ENCODE measurements around the gene COPS3.
"Not testable (repeated sequence)": the region's sequence is repeated elsewhere in the genome, so short reads cannot be mapped to it uniquely, and the experiment has no call there.

COPS3 gene

DNA sequence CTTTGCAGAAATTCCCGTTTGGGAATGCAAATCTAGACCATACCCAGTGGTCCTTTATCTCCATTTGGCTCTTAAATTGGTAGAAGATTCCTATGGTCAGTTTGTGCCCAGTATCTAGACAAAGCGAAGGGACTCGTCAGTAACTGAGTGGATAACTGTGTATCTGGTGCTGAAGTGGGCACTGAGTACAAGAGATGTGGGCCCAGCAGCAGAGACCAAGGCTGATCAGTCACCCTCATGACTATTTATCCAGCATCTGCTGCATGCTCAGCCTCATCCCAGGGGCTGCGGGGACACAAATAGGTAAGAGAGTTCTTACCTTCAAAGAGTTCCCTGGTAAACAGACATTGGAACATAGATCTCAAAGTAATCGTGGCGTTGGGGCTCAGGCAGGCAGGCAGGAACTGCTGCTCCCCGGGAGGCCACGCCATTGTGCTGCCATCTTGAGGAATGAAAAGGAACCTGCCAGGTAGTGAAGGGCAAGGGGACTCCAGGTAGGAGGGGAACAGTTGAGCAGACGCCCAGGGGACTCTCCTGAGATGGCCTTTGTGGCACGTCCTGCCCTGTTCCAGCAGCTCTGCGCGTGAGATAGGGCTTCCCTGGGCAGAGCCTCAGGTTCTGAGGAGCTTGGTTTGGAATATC is 32.4 kb upstream of the COPS3 start:
- intact Hi-C loops (cut with micrococcal nuclease) = loop anchor here (5.0 kb wide), 1 partner anchor 311 kb away; no protein-coding TSS in a partner anchor

GRCh38 chr17:17309356-17309755 is 28.3 kb upstream of the COPS3 start:
- H3K9me3 Mint-ChIP-seq = no peaks in the 10 kb centered on the region
- no peak overlapping the region for H3K4me3 Mint-ChIP-seq
- intact Hi-C loops (cut with micrococcal nuclease) = no loop called here
- peaks cover 5% of the 10 kb centered on the region for H3K27me3 Mint-ChIP-seq
- H3K4me1 Mint-ChIP-seq (ENCODE audit: low read depth) = peaks cover 32% of the 10 kb centered on the region
- no peaks in the 10 kb centered on the region for H3K36me3 Mint-ChIP-seq (ENCODE audit: low read depth)
- no peak overlapping the region for H3K27ac Mint-ChIP-seq

More for the DNA sequence above, 32.4 kb upstream of the COPS3 start:
- Mint-ChIP-seq H3K36me3 (ENCODE audit: low read depth) (no peaks in the 10 kb centered on the region), H3K27ac (no peak overlapping the region), H3K9me3 (no peaks in the 10 kb centered on the region), H3K4me1 (ENCODE audit: low read depth) (peaks cover 3% of the 10 kb centered on the region), H3K4me3 (no peak overlapping the region), H3K27me3 (no peaks in the 10 kb centered on the region)

- Mint-ChIP-seq H3K4me3 (no peak overlapping the region), H3K27me3 (peaks cover 19% of the 10 kb centered on the region), H3K36me3 (ENCODE audit: low read depth) (no peaks in the 10 kb centered on the region), H3K27ac (peak overlapping the region; percentile 66), H3K4me1 (ENCODE audit: low read depth) (peaks cover 36% of the 10 kb centered on the region), H3K9me3 (no peaks in the 10 kb centered on the region)
- intact Hi-C loops (cut with micrococcal nuclease) = no loop called here
These were observed 24.3 kb upstream of the COPS3 start for GRCh38 chr17:17305281-17305801.

GRCh38 chr17:17304521-17304985 is 23.5 kb upstream of the COPS3 start:
- peaks cover 23% of the 10 kb centered on the region for H3K27me3 Mint-ChIP-seq
- no peaks in the 10 kb centered on the region for H3K36me3 Mint-ChIP-seq (ENCODE audit: low read depth)
- H3K27ac Mint-ChIP-seq = peak overlapping the region; percentile 22
- peaks cover 36% of the 10 kb centered on the region for H3K4me1 Mint-ChIP-seq (ENCODE audit: low read depth)
- H3K9me3 Mint-ChIP-seq = no peaks in the 10 kb centered on the region
- H3K4me3 Mint-ChIP-seq = no peak overlapping the region
- intact Hi-C loops (cut with micrococcal nuclease) = no loop called here

DNA sequence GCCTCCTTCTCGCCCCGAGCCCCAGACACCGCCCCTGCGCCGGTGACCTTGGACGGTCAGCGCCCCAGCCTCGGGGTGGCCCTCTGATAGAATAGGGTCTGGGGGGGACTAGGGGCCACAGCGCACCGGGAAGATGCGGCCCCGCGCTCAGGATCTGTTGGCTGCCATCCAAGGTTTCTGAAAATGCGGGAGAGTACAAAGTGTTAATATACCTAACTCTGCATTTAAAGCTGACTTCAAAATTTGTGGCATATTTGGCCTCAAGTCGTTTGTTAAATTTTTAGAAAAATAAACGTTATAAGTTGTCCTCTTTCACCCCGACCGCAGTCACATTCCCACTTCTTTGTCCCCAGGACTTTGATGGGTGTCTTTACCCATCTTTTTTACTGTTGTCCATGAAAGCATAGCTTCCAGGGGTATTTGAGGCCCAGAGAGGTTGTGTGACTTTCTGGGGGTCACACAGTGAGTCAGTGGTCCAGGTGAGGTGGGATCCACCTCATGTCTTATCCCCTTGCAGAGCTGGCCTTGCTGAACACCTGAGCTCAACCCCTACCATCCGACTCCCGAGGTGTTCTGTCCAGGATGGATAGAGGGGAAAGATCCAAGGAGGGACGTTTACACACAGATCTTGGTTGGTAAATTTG is 22.9 kb upstream of the COPS3 start:
- Mint-ChIP-seq H3K4me3 (peak overlapping the region; percentile 78), H3K9me3 (no peaks in the 10 kb centered on the region), H3K27ac (peak overlapping the region; percentile 22), H3K27me3 (peaks cover 23% of the 10 kb centered on the region), H3K4me1 (ENCODE audit: low read depth) (peaks cover 36% of the 10 kb centered on the region), H3K36me3 (ENCODE audit: low read depth) (no peaks in the 10 kb centered on the region)
- intact Hi-C loops (cut with micrococcal nuclease) = no loop called here

DNA sequence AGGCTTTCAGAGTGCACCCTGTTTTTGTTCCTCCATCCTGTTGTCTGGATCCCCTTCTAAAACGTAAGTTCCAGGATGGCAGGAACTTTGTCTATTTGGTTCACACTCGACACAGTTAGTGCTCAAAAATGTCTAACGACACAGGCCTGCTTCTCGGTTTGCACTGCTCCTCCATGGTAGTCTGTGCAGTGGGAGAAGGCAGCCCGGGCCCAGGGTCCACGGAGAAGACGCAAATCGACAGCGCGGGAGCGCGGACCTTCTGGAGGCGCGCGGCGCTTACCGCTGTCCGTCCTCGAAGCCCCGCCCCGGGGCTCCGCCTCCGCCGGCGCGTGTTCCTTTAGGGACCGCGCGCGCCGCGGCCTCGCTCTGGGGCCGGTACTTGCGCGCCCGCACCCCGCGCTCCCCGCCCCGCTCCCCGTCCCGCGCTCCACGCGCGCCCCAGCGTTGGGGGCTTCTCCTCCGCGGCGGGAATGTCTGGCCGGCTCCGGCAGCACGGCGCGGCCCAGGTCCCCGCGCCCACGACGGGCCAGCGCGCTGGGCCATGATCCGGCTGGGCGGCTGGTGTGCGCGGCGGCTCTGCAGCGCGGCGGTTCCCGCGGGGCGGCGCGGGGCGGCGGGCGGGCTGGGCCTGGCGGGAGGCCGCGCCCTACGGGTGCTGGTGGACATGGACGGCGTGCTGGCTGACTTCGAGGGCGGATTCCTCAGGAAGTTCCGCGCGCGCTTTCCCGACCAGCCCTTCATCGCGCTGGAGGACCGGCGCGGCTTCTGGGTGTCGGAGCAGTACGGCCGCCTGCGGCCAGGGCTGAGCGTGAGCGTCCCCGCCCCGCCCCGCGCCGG is 22.2 kb upstream of the COPS3 start, which contains the start of gene NT5M:
Gene NT5M, plus strand, starts transcription at position 364 of the 837 bp plus-strand sequence. Its CDS starts 178 bp downstream, at position 542.
- H3K4me3 Mint-ChIP-seq = peak within 1 kb of the TSS; percentile 78
- peaks cover 31% of the 10 kb centered on the region for H3K4me1 Mint-ChIP-seq (ENCODE audit: low read depth)
- H3K9me3 Mint-ChIP-seq = no peaks in the 10 kb centered on the region
- peak within 1 kb of the TSS; percentile 41 for H3K27ac Mint-ChIP-seq
- intact Hi-C loops (cut with micrococcal nuclease) = no loop called here
- no peaks in the 10 kb centered on the region for H3K36me3 Mint-ChIP-seq (ENCODE audit: low read depth)
- H3K27me3 Mint-ChIP-seq = peaks cover 23% of the 10 kb centered on the region

- H3K4me3 Mint-ChIP-seq; intact Hi-C loops (cut with micrococcal nuclease): not testable (repeated sequence)
These were observed 20.6 kb upstream of the COPS3 start for GRCh38 chr17:17301659-17302058.

DNA sequence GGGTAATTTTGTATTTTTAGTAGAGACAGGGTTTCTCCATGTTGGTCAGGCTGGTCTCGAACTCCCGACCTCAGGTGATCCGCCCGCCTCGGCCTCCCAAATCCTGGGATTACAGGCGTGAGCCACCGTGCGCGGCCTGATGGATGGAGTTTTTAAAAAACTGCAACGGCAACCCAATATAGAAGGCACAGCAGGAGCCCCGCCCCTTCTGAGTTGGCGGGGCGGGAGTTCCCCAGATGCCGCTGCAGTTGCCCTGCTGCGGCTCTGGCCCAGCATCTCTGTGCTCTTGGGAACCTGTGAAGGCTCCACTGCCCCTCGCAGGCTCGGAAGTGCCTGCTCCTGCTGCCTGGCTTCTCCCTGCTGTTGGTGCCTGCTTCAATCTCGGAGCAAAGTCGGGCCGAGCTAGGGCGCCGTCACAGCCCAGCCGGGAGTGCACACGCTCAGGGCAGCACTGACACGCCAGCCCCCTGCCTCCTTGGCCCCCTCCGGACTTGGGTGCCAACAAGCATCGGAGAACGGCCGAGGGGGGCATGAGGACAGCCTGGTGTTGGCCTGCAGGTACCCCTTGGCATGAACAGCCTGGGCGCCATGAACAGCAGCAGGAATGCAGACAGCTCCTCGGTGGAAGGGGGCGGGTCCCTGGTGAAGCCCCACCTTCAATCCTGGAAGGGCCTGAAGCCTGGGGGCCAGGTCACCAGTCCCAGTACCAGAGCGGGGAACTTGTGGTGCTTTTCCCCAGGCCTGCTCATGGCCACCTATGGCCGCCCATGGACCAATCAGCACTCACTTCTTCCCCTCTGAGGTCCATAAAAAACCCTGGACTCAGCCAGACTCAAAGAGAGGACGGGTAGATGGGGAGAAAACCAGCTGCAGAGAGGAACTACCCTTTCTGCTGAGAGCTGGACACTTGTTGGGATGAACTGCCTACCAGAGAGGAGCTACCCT is 19.9 kb upstream of the COPS3 start:
- Mint-ChIP-seq H3K27me3 (peaks cover 21% of the 10 kb centered on the region), H3K27ac (no peak overlapping the region), H3K4me1 (ENCODE audit: low read depth) (peaks cover 16% of the 10 kb centered on the region), H3K36me3 (ENCODE audit: low read depth) (no peaks in the 10 kb centered on the region), H3K9me3 (no peaks in the 10 kb centered on the region), H3K4me3 (peak overlapping the region; percentile 52)
- intact Hi-C loops (cut with micrococcal nuclease) = no loop called here

More at GRCh38 chr17:17301659-17302058, 20.6 kb upstream of the COPS3 start:
- Mint-ChIP-seq H3K27me3 (peaks cover 23% of the 10 kb centered on the region), H3K4me1 (ENCODE audit: low read depth) (peaks cover 24% of the 10 kb centered on the region)
- H3K27ac Mint-ChIP-seq; H3K9me3 Mint-ChIP-seq; H3K36me3 Mint-ChIP-seq (ENCODE audit: low read depth): not testable (repeated sequence)

- H3K36me3 Mint-ChIP-seq (ENCODE audit: low read depth) = no peaks in the 10 kb centered on the region
- intact Hi-C loops (cut with micrococcal nuclease) = no loop called here
These were observed 17.1 kb upstream of the COPS3 start for GRCh38 chr17:17298108-17298507.

DNA sequence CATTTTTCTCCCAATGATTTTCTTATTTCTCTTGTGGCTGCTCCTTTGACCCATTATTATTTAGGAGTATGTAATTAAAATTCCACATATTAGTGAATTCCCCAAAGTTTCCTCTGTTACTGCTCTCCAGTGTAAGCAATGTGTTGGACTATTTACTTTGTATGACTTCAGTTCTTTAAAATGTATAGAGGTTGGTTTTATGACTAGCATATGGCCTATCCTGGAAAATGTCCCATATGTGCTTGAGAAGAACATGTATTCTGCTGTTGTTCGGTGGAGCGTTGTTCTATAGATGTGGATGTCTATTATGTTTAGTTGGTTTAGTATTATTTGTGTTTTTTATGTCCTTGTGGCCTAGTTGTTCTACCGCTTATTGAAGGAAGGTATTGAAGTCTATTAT is 16.2 kb upstream of the COPS3 start:
- Mint-ChIP-seq H3K4me1 (ENCODE audit: low read depth) (no peaks in the 10 kb centered on the region), H3K27me3 (peaks cover 12% of the 10 kb centered on the region), H3K9me3 (no peaks in the 10 kb centered on the region), H3K4me3 (no peak overlapping the region), H3K27ac (no peak overlapping the region), H3K36me3 (ENCODE audit: low read depth) (no peaks in the 10 kb centered on the region)
- intact Hi-C loops (cut with micrococcal nuclease) = no loop called here

More at GRCh38 chr17:17298108-17298507, 17.1 kb upstream of the COPS3 start:
- Mint-ChIP-seq H3K4me1 (ENCODE audit: low read depth) (no peaks in the 10 kb centered on the region), H3K27me3 (peaks cover 11% of the 10 kb centered on the region), H3K4me3 (no peak overlapping the region), H3K9me3 (no peaks in the 10 kb centered on the region), H3K27ac (no peak overlapping the region)

GRCh38 chr17:17295141-17295540 is 14.1 kb upstream of the COPS3 start:
- peaks cover 6% of the 10 kb centered on the region for H3K27me3 Mint-ChIP-seq
- H3K27ac Mint-ChIP-seq = no peak overlapping the region
- H3K4me3 Mint-ChIP-seq = no peak overlapping the region
- no peaks in the 10 kb centered on the region for H3K9me3 Mint-ChIP-seq
- intact Hi-C loops (cut with micrococcal nuclease) = no loop called here
- no peaks in the 10 kb centered on the region for H3K36me3 Mint-ChIP-seq (ENCODE audit: low read depth)
- no peaks in the 10 kb centered on the region for H3K4me1 Mint-ChIP-seq (ENCODE audit: low read depth)

- intact Hi-C loops (cut with micrococcal nuclease) = no loop called here
- H3K36me3 Mint-ChIP-seq (ENCODE audit: low read depth) = no peaks in the 10 kb centered on the region
- no peak overlapping the region for H3K4me3 Mint-ChIP-seq
- H3K27ac Mint-ChIP-seq = no peak overlapping the region
- H3K27me3 Mint-ChIP-seq = peaks cover 3% of the 10 kb centered on the region
- H3K4me1 Mint-ChIP-seq (ENCODE audit: low read depth) = no peaks in the 10 kb centered on the region
- no peaks in the 10 kb centered on the region for H3K9me3 Mint-ChIP-seq
These were observed 8.7 kb upstream of the COPS3 start for GRCh38 chr17:17289701-17290100.

GRCh38 chr17:17289086-17289485 is 8.0 kb upstream of the COPS3 start:
- H3K9me3 Mint-ChIP-seq = no peaks in the 10 kb centered on the region
- intact Hi-C loops (cut with micrococcal nuclease) = no loop called here
- H3K36me3 Mint-ChIP-seq (ENCODE audit: low read depth) = no peaks in the 10 kb centered on the region
- no peaks in the 10 kb centered on the region for H3K4me1 Mint-ChIP-seq (ENCODE audit: low read depth)
- H3K27me3 Mint-ChIP-seq = peaks cover 3% of the 10 kb centered on the region
- no peak overlapping the region for H3K27ac Mint-ChIP-seq
- no peak overlapping the region for H3K4me3 Mint-ChIP-seq

Measured in dendritic cell treated with granulocyte-macrophage colony-stimulating factor and Interleukin-4, amounts not matched to agents 40 ng/mL and 50 ng/mL, for 4 days (primary cell).